Measurements from ENCODE around the gene NUBP2.

NUBP2 gene

DNA sequence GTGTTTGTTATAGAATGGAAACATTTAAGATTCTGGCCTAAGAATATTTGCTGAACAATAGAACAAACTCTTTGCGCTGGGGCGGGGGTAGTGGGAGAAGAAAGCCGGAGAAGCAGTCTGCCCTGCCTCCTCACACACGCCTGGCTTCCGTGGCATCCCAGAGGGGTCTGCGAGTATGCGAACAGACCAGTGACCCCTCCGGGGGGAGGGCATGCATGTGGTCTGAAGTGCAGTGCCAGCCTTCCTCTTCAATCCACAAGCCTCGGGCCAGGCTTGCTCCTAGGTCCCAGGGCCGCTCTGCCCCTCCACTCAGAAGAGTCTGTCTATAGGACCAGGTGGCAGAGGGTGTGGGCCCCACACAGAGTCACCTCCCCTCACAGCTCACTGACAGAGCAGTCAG, 24.9 kb downstream of the NUBP2 start:
- TF ChIP-seq, protein P1, sequence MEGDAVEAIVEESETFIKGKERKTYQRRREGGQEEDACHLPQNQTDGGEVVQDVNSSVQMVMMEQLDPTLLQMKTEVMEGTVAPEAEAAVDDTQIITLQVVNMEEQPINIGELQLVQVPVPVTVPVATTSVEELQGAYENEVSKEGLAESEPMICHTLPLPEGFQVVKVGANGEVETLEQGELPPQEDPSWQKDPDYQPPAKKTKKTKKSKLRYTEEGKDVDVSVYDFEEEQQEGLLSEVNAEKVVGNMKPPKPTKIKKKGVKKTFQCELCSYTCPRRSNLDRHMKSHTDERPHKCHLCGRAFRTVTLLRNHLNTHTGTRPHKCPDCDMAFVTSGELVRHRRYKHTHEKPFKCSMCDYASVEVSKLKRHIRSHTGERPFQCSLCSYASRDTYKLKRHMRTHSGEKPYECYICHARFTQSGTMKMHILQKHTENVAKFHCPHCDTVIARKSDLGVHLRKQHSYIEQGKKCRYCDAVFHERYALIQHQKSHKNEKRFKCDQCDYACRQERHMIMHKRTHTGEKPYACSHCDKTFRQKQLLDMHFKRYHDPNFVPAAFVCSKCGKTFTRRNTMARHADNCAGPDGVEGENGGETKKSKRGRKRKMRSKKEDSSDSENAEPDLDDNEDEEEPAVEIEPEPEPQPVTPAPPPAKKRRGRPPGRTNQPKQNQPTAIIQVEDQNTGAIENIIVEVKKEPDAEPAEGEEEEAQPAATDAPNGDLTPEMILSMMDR (IDR thresholded peaks at IDR 0.05; ENCODE audit: extremely low read depth, missing control alignments), result no peak
- no peak for DNase-seq (ENCODE audit: low spot score)

DNA sequence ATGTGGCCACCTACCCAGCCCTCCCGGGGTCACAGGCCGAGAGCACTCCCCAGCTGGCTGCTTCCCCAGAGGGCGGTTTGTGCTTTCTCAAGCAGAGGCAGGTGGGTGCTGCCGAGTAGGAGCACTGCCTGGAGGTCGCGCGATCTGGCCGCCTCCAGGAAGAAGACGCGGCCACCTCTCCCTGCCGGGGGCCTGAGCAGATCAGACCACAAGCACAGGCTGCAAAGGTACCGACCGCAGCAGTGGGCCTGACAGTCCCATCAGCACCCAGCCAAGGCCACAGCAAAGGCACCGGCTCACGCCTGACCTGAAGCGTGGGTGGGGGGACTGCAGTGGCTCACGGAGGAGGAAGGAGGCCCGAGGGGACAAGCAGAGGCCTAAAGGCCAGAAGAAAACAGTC, 25.9 kb downstream of the NUBP2 start:
- TF ChIP-seq, protein P1 (IDR thresholded peaks at IDR 0.05; ENCODE audit: extremely low read depth, missing control alignments), result no peak
- no peak for DNase-seq (ENCODE audit: low spot score)

DNA sequence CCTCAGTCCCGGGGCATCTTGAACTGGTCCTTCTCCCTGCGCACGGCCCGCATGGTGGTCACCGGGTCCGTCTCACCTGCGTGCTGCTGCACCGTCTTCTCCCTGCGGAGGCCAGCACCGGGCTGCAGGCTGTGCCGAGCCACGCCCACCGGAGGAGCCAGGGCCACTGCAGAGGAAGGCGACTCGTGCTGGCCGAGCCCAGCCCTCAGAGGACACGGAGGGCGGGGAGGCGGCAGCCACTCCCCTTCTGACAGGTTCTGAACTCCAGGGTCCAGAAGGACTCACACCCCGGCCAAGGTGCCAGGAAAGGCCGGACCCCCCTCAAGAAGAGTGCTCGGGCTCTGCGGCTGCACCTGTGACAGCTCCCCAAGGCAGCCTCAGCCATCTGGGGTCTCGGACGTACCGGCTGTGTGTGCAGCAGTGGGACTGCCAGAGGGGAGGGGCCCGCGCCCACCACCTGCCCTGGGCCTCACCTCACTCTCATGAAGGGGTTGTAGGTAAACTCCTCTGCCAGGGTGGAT, 26.6 kb downstream of the NUBP2 start:
- no peak for DNase-seq (ENCODE audit: low spot score)
- TF ChIP-seq, protein P1 (IDR thresholded peaks at IDR 0.05; ENCODE audit: extremely low read depth, missing control alignments), result no peak

DNA sequence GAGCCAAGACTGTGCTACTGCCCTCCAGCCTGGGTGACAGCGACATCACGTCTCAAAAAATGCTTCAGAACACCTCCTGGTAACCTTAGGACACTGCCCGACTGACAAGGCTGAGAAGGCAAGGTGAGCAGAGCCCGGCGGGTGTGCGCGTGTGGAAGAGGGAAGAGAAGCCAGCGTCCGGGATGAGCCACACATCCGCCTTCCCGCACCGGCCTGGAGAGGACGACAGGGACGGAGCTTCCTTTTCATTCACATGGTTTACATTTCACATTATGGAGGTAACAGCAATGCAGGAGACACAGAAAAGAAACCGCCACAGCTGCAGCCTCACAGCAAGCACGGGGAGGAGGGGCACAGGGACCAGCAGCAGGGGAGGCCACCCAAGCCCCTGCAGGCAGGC, 27.3 kb downstream of the NUBP2 start:
- no peak for DNase-seq (ENCODE audit: low spot score)
- TF ChIP-seq, protein P1 (IDR thresholded peaks at IDR 0.05; ENCODE audit: extremely low read depth, missing control alignments), result no peak

DNA sequence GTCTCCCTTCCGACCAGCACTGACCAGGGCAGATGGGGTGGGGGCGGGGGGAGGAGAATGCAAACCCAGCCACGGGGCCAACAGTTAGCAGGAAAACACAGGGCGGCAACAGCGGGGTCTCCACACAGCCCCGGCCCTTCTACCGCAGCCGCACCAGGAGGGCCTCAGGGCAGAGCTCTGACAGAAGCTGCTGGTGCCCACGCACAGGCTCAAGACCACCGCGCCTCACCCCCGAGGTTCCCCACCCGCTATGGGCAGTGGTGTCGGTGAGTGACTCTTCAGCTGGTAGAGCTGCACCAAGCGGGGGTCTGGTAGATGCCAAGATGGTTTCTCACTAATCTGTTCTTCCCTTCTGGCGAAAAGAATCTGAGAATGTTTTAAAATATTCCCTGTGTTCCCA, 27.8 kb downstream of the NUBP2 start:
- TF ChIP-seq, protein P1 (IDR thresholded peaks at IDR 0.05; ENCODE audit: extremely low read depth, missing control alignments), result no peak
- no peak for DNase-seq (ENCODE audit: low spot score)

DNA sequence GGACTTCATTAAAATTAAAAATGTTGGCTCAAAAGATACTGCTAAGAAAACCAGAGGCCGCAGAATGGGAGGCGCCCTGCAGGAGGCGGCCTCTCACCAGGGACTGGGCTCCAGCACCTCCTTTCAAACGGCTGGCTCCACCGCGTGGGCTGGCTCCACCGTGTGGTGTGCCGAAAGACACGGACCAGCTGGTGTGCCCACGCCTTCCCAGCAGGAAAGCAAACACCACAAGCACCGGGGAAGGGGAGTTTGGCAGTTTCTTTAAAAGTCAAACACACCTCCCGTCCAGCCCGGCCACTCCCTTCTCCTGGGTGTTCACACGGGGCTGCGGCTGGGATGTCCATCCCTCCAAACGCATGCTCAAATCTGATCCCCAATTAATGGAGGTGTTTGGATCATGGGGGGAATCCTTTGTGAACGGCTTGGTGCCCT, 30.0 kb downstream of the NUBP2 start:
- no peak for DNase-seq (ENCODE audit: low spot score)

DNA sequence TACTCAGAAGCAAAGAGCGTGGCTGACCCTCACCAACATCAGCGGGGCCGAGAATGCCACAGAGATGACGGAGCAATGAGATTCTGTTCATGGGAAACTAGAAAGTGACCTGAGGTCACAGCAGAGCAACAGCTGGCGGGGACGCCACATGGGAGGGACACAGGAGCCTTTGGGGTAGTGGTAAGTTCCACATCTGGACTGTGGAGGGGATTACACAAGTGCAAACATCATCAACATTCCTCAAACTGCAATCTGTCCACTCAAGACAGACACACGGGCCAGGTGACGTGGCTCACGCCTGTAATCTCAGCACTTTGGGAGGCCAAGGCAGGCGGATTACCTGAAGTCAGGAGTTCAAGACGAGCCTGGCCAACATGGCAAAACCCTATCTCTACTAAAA, 32.7 kb downstream of the NUBP2 start:
- TF ChIP-seq, protein P1 (IDR thresholded peaks at IDR 0.05; ENCODE audit: extremely low read depth, missing control alignments), result no peak
- no peak for DNase-seq (ENCODE audit: low spot score)

More for the DNA sequence above, 30.0 kb downstream of the NUBP2 start:
- TF ChIP-seq, protein P1 (IDR thresholded peaks at IDR 0.05; ENCODE audit: extremely low read depth, missing control alignments), result peak; percentile 8
